HEK293 (cell line): ENCODE results near the gene SPATA31E1.

Experiments used
- CTCF ChIP-seq: fragments of 450-650 bp; formaldehyde crosslinking; IDR thresholded peaks from 2 replicates; pipeline ENCODE4 v1.5.1; 2016; ENCODE audit warnings: missing biosample characterization, missing genetic modification characterization
- TCF7L2 ChIP-seq: IDR thresholded peaks from 2 replicates; pipeline ENCODE4 v1.6.1; 2011; ENCODE audit warnings: low read depth, mild to moderate bottlenecking, inconsistent platforms, low read length, moderate library complexity, borderline replicate concordance
- ZNF501 ChIP-seq: fragments of 450-650 bp; formaldehyde crosslinking; IDR thresholded peaks from 2 replicates; pipeline ENCODE4 v1.5.1; 2016; ENCODE audit warnings: missing biosample characterization, missing genetic modification characterization
- ZNF580 ChIP-seq: fragments of 450-650 bp; formaldehyde crosslinking; IDR thresholded peaks from 2 replicates; pipeline ENCODE4 v1.5.1; 2016; ENCODE audit warnings: missing biosample characterization, missing genetic modification characterization

GRCh38 chr9:87869082-87869481, 13.6 kb upstream of the SPATA31E1 start:
- TF ChIP-seq ZNF501, result no peak
- TF ChIP-seq CTCF (tag by site-specific recombination), result no peak
- TF ChIP-seq TCF7L2, result no peak
- no peak for TF ChIP-seq ZNF580 (tag by site-specific recombination)
